Measurements from ENCODE around the gene CAVIN2.

The CAVIN2 gene

GRCh38 chr2:191836853-191837769 lies 9.8 kb downstream of the CAVIN2 start:
- DNase-seq = no peak

- no peak for DNase-seq
Measured at GRCh38 chr2:191836471-191836852, 10.4 kb downstream of the CAVIN2 start.

GRCh38 chr2:191835539-191836350 lies 11.1 kb downstream of the CAVIN2 start:
- DNase-seq = no peak

- no peak for DNase-seq
Measured at GRCh38 chr2:191835100-191835499, 11.8 kb downstream of the CAVIN2 start.

- no peak for DNase-seq
Measured at GRCh38 chr2:191833356-191833755, 13.5 kb downstream of the CAVIN2 start.

GRCh38 chr2:191832668-191833067 lies 14.2 kb downstream of the CAVIN2 start:
- no peak for DNase-seq

- DNase-seq = no peak
Measured at GRCh38 chr2:191831410-191831994, 15.4 kb downstream of the CAVIN2 start.

- DNase-seq = no peak
Measured at GRCh38 chr2:191824398-191824797, 22.5 kb downstream of the CAVIN2 start.

- DNase-seq = no peak
Measured at GRCh38 chr2:191821078-191821477, 25.8 kb downstream of the CAVIN2 start.

GRCh38 chr2:191818725-191819350 lies 28.1 kb downstream of the CAVIN2 start:
- DNase-seq = peak; percentile 12

GRCh38 chr2:191818133-191818532 lies 28.8 kb downstream of the CAVIN2 start:
- no peak for DNase-seq

GRCh38 chr2:191815010-191815409 lies 31.9 kb downstream of the CAVIN2 start:
- DNase-seq = no peak

- DNase-seq = no peak
Measured at GRCh38 chr2:191813943-191814342, 32.9 kb downstream of the CAVIN2 start.

GRCh38 chr2:191811807-191812602 lies 34.9 kb downstream of the CAVIN2 start:
- DNase-seq = peak; percentile 74

GRCh38 chr2:191806396-191806795 lies 40.5 kb downstream of the CAVIN2 start:
- DNase-seq = no peak

- no peak for DNase-seq
Measured at GRCh38 chr2:191804766-191805165, 42.1 kb downstream of the CAVIN2 start.

- DNase-seq = no peak
Measured at GRCh38 chr2:191803007-191803406, 43.9 kb downstream of the CAVIN2 start.

- DNase-seq = no peak
Measured at GRCh38 chr2:191802180-191802579, 44.7 kb downstream of the CAVIN2 start.

- DNase-seq = no peak
Measured at GRCh38 chr2:191800874-191801273, 46.0 kb downstream of the CAVIN2 start.

GRCh38 chr2:191799526-191799925 lies 47.4 kb downstream of the CAVIN2 start:
- no peak for DNase-seq

- no peak for DNase-seq
Measured at GRCh38 chr2:191797942-191798876, 48.7 kb downstream of the CAVIN2 start.
